ENCODE measurements around the gene SSB.
"Not testable (repeated sequence)": the region's sequence is repeated elsewhere in the genome, so short reads cannot be mapped to it uniquely, and the experiment has no call there.

Gene SSB

GRCh38 chr2:169798718-169799592 lies at the start of gene SSB:
Gene SSB (plus strand): TSS chr2:169798871. CDS start chr2:169800961, 2,090 bp downstream.
- peak; percentile 76 for DNase-seq (ENCODE audit: low spot score)

GRCh38 chr2:169752752-169753151 lies 45.9 kb upstream of the SSB start:
- DNase-seq (ENCODE audit: low spot score) = no peak

GRCh38 chr2:169755083-169755870 lies 43.4 kb upstream of the SSB start:
- no peak for DNase-seq (ENCODE audit: low spot score)

GRCh38 chr2:169756342-169756741 lies 42.3 kb upstream of the SSB start:
- no peak for DNase-seq (ENCODE audit: low spot score)

- DNase-seq (ENCODE audit: low spot score) = no peak
Observed at GRCh38 chr2:169757356-169757755, 41.3 kb upstream of the SSB start.

- DNase-seq (ENCODE audit: low spot score) = no peak
Observed at GRCh38 chr2:169757778-169758177, 40.9 kb upstream of the SSB start.

DNA sequence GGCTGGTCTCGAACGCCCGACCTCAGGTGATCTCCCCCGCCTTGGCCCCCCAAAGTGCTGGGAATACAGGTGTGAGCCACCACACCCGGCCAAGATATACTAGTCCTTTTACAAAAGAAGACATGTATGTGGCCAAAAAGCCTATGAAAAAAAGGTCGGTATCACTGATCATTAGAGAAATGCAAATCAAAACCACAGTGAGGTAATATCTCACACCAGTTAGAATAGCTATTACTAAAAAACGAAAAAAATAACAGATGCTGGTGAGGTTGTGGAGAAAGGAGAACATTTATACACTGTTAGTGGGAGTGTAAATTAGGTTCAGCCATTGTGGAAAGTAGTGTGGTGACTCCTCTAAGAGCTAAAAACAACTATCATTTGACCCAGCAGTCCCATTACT lies 38.7 kb upstream of the SSB start:
- no peak for DNase-seq (ENCODE audit: low spot score)

DNA sequence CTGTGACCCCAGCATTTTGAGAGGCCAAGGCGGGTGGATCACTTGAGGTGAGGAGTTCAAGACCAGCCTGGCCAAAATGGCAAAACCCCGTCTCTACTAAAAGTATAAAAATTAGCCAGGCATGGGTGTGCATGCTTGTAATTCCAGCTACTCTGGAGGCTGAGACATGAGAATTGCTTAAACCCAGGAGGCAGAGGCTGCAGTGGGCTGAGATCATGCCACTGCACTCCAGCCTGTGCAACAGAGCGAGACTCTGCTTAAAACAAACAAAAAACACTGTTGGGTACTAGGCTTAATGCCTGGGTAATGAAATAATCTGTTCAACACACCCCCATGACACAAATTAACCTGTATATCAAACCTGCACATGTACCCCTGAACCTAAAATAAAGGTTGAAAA lies 37.9 kb upstream of the SSB start:
- DNase-seq (ENCODE audit: low spot score) = not testable (repeated sequence)

DNA sequence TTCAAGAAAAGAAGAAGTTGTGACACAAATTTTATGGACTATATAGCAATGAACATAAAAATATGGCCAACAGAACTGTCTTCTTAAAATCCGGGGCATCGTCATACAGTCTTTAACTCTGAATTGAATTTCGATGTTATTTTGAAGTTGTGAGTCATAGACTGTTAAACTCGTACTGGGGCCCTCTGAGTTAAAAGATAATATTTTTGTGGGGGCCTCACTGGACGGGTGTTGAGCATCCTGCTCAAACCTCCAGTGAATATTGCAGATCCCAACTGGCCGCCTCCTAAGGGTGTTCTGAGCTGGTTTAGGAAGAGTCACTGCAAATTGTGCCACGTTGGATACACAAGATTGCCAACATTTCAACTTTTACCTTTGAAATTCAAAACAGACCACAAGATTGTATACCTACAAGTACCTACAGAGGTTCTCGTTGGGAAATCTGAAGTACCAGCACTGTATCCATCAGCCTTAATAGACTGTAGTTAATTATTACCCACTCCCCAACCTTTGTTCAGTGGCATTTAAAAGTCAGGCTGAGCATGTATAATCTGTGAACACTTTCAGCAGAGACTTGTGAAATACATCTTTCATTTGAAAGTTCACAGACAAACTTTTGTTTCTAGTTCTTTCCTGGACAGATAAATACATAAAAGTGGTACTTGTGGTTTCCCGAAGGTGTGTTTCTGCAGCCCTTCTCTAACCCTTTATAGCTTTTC lies 37.3 kb upstream of the SSB start:
- DNase-seq (ENCODE audit: low spot score) = no peak

DNA sequence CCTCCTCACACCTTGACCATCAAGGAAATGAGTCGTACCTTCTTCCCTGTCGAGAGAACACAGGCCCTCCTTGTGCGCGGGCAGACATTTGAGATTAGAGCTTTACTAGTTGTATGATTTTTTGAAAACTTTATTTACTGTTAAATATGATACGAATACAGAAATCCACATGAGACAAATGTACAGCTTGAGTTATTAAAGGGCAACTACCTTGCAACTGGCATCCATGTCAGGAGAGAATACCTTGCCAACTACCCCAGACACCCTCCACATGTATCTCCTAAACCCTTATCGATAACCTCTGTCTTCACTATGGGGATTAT lies 36.7 kb upstream of the SSB start:
- DNase-seq (ENCODE audit: low spot score) = no peak

DNA sequence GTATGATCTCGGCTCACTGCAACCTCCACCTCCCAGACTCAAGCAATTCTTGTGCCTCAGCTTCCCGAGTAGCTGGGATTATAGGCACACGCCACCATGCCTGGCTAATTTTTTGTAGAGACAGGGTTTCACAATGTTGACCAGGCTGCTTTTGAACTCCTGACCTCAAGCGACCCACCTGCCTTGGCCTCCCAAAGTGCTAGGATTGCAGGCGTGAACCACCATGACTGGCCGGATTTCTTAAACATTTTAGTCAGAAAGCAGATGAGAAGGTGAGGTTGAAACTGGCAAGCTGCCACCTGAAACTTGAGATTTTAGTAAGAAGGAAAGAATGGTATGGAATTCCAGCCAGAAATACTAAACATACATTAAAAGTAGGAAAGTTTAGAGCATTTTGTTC lies 33.1 kb upstream of the SSB start:
- DNase-seq (ENCODE audit: low spot score) = no peak

- peak; percentile 66 for DNase-seq (ENCODE audit: low spot score)
Observed at GRCh38 chr2:169767243-169767888, 31.3 kb upstream of the SSB start.

DNA sequence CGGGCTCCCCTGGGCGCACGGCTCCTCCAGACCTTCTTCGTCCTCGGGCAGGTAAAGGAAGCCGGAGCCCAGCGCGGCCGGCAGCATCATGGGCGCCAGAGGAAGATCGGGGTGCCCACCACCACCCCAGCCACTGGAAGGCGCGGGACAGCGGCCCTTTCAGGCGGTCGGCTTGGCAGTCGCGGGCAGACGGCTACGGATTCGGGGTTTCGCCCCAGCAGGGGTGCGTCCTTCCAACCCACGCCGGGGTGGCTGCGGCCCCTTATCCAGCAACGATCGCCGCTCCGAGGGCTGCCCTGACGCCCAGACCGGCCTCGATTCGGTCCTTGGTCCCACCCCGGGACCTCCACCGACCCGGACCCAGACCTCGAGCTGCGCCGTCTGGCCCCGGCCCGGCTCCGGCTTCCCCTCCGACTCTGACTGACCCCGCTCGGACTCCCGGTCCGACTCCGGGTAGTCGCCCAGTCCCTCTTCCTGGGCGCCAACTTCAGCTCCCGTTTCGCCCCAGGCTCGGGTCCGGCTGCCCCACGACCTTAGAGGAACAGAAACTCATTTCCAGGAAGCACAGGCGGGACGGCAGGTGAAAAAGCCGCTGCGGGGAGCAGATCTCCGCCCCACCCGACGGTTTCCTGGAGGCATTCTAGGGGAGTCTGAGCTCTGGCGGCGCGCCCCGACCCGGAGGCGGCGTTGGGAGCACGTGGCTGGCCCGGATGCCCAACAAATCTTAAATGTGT lies 30.2 kb upstream of the SSB start:
- DNase-seq (ENCODE audit: low spot score) = no peak

GRCh38 chr2:169771021-169771420 lies 27.6 kb upstream of the SSB start:
- DNase-seq (ENCODE audit: low spot score) = no peak

GRCh38 chr2:169771612-169772011 lies 27.1 kb upstream of the SSB start:
- DNase-seq (ENCODE audit: low spot score) = no peak

DNA sequence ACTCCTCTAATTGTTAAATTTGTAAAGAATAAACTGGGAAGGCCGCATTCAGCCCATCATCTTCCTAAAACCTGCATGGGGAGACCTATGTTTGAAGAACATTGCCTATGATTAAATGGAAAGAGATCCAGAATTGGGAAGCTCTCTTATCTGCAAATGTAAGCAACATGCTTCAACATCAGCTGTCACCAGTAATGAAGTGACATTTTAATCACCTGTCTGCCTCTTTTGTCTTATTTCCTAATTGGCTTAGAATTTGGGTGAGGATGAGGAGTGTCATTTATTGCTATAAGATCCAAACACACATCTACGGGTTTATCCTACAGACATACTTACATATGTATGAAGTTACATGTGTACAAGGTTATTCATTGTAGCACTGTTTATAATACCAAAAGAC lies 26.0 kb upstream of the SSB start:
- no peak for DNase-seq (ENCODE audit: low spot score)

DNA sequence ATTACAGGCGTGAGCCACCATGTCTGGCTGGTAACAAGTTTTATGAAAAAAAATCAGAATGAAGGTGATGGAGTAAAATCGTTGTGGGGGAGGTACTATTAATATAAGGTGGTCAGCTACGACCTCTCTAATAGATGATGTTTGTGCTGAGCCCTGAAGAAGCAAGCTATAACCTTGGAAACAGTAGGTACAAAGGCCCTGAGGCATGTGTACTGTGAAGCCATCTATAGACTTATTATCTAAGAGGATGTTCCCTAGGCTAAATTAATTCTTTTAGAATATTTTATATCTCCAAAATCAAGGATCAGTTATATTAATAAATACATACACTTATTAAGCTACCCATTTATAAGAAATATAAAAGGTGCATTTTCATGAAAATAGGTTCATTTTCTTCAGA lies 23.3 kb upstream of the SSB start:
- DNase-seq (ENCODE audit: low spot score) = no peak

DNA sequence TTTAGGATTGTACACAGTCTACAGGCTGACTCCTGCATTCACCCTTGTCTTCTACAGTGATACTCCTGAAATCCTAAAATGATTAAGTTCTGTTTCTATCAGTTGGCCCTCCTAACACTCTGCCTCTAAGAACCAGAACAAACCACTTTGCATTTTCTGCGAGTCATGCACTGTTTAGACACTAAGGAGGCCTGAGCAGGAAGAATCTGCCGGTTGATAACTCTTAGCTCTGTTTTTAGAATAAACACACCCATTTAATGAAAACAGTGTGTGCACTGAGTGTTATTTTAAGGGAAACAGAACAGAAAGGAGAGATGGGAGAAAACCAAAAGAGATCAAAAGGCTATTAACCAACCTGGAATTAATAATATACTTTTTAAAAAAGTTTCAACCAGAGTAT lies 22.9 kb upstream of the SSB start:
- no peak for DNase-seq (ENCODE audit: low spot score)

DNA sequence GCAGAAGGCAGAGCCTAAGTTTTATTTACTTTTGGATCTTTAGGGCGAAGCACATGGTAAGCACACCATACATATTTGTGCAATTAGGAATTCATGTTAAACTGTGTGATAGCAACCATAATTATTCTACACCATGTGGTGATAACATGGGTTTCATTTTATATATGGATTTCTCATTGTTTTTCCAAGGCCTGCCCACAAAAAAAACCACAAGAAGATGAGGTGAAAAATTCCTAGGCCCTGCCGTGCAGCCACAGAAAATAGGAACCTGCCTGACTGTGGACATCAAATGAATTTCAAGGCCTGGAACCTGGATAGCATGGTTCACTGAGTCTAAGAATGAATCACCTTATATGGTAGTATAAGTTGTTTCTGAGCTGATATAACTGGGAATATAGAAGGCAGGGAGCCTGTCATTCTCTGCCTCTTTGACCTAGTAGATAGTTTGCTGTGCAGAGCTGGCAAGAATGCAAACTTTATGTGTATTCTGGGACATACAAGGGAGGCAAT lies 22.4 kb upstream of the SSB start:
- no peak for DNase-seq (ENCODE audit: low spot score)

GRCh38 chr2:169778446-169778845 lies 20.2 kb upstream of the SSB start:
- no peak for DNase-seq (ENCODE audit: low spot score)

DNA sequence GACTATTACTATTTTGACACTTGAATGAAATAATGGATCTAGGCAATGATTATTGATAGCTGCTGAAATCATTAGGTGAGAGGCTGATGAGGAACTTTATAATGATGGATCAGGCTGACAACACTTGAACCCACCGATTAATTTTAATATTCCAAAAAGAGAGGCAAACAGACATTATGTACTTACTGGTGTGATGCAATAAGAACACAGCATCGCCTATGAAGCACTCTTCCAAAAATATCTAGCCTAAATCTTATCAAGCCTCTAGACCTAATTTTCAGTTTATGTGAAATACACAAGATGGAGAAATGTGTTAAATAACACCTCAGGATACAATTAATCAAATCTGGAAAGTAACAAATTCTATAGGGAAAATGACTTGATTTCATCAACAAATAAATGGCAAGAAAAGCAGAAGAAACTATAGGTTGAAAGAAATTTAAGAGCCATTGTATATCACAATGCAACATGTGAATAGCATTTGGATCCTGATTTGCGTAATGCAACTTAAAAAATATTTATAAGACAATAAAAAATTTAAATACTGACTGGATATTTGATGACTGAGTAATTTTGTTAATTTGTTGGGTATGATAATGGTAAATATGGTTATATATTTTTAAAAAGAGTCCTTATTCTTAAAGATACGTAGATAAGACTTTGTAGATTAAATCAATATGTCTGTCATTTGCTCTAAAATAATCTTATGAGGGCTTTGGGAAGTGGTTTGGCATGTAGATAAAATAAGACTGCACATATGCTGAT lies 17.2 kb upstream of the SSB start:
- no peak for DNase-seq (ENCODE audit: low spot score)

Data from COLO829 (cell line).